SKM-1 (cell line): ENCODE results near the gene IFNG.

Experiments used
- DNase-seq: peaks from one replicate; lab custom pipeline; 2025; ENCODE audit not compliant: unreplicated experiment; lab: John Stamatoyannopoulos, UW

IFNG gene

GRCh38 chr12:68169213-68169889, 9.8 kb upstream of the IFNG start:
- DNase-seq = no peak

GRCh38 chr12:68166317-68166831, 6.8 kb upstream of the IFNG start:
- no peak for DNase-seq

GRCh38 chr12:68163560-68164081, 4.1 kb upstream of the IFNG start:
- DNase-seq = no peak

GRCh38 chr12:68162374-68162773, 2.8 kb upstream of the IFNG start:
- no peak for DNase-seq

GRCh38 chr12:68158432-68158831, 1.1 kb downstream of the IFNG start:
- DNase-seq = no peak

GRCh38 chr12:68157380-68157779, 2.2 kb downstream of the IFNG start:
- no peak for DNase-seq

GRCh38 chr12:68156636-68157035, 2.9 kb downstream of the IFNG start:
- DNase-seq = no peak

- DNase-seq = no peak
These were observed 4.8 kb downstream of the IFNG start for GRCh38 chr12:68154779-68155178.

- DNase-seq = no peak
These were observed 11.1 kb downstream of the IFNG start for GRCh38 chr12:68148261-68148951.

- DNase-seq = no peak
These were observed 19.0 kb downstream of the IFNG start for GRCh38 chr12:68140556-68140955.

GRCh38 chr12:68139941-68140340, 19.6 kb downstream of the IFNG start:
- no peak for DNase-seq

GRCh38 chr12:68139001-68139400, 20.5 kb downstream of the IFNG start:
- no peak for DNase-seq

- DNase-seq = no peak
These were observed 21.1 kb downstream of the IFNG start for GRCh38 chr12:68138480-68138879.

GRCh38 chr12:68137335-68137830, 22.2 kb downstream of the IFNG start:
- DNase-seq = no peak

- no peak for DNase-seq
These were observed 24.0 kb downstream of the IFNG start for GRCh38 chr12:68135520-68135919.

- no peak for DNase-seq
These were observed 27.6 kb downstream of the IFNG start for GRCh38 chr12:68131867-68132414.

- no peak for DNase-seq
These were observed 29.6 kb downstream of the IFNG start for GRCh38 chr12:68129979-68130378.

- no peak for DNase-seq
These were observed 37.2 kb downstream of the IFNG start for GRCh38 chr12:68122236-68122920.

GRCh38 chr12:68121143-68121542, 38.4 kb downstream of the IFNG start:
- no peak for DNase-seq

- DNase-seq = no peak
These were observed 39.8 kb downstream of the IFNG start for GRCh38 chr12:68119724-68120211.

GRCh38 chr12:68119250-68119649, 40.3 kb downstream of the IFNG start:
- DNase-seq = no peak
